Fibroblast of mammary gland (primary cell): ENCODE measurements around the gene DNAH17.

ENCODE experiments used
- DNase-seq: peaks from one replicate; pipeline ENCODE4 v3.0.0-alpha.2; 2010; ENCODE audit warnings: low read depth
- H3K4me3 ChIP-seq: 2 replicates; pipeline ENCODE4 v1.5.1; 2011; ENCODE audit warnings: low read depth, mild to moderate bottlenecking, low read length, moderate library complexity; ENCODE audit not compliant: control insufficient read depth
- CTCF ChIP-seq: conservative IDR thresholded peaks from 2 replicates; pipeline ENCODE4 v1.5.1; 2011; ENCODE audit warnings: low read depth, low read length, inconsistent platforms; ENCODE audit not compliant: control insufficient read depth, insufficient read depth

The DNAH17 gene

GRCh38 chr17:78421534-78422266, 155.5 kb downstream of the DNAH17 start:
- no peak overlapping the region for H3K4me3 ChIP-seq
- peak; percentile 65 for DNase-seq
- peak; percentile 99 for TF ChIP-seq CTCF

GRCh38 chr17:78421084-78421533, 156.1 kb downstream of the DNAH17 start:
- TF ChIP-seq CTCF, result no peak

GRCh38 chr17:78419970-78420815, 157.0 kb downstream of the DNAH17 start:
- no peak for TF ChIP-seq CTCF
- no peak overlapping the region for H3K4me3 ChIP-seq
- DNase-seq, result no peak

More at GRCh38 chr17:78421084-78421533, 156.1 kb downstream of the DNAH17 start:
- H3K4me3 ChIP-seq, result no peak overlapping the region
- DNase-seq, result no peak

GRCh38 chr17:78418326-78419026, 158.7 kb downstream of the DNAH17 start:
- no peak for TF ChIP-seq CTCF
- no peak overlapping the region for H3K4me3 ChIP-seq
- DNase-seq, result no peak

GRCh38 chr17:78417531-78417909, 159.7 kb downstream of the DNAH17 start:
- no peak for DNase-seq
- no peak for TF ChIP-seq CTCF
- H3K4me3 ChIP-seq, result no peak overlapping the region

GRCh38 chr17:78416791-78417530, 160.2 kb downstream of the DNAH17 start:
- no peak for TF ChIP-seq CTCF
- H3K4me3 ChIP-seq, result no peak overlapping the region
- DNase-seq, result peak; percentile 33
